Spleen (tissue), 7 donors: ENCODE results near the gene KDM8.
"Not testable (repeated sequence)": the region's sequence is repeated elsewhere in the genome, so short reads cannot be mapped to it uniquely, and the experiment has no call there.

Experiments
- POLR2A ChIP-seq, 3 donors: fragments of 450-650 bp; IDR thresholded peaks; one replicate each; pipeline ENCODE4 v1.5.1; 2017; ENCODE audit warnings: antibody characterized with exemption in 3 of 3, mild to moderate bottlenecking in 1 of 3
- POLR2AphosphoS5 ChIP-seq, 3 donors: sonication (generic); formaldehyde crosslinking; IDR thresholded peaks; one replicate each; pipeline ENCODE4 v1.5.1; 2017; ENCODE audit warnings: antibody characterized with exemption in 3 of 3
- TF ChIP-seq, protein P1 (sequence below), 11 experiments: fragments of 200-600 bp in 7 of 11; fragments of 450-650 bp in 4 of 11; sonication (generic) in 4 of 11; IDR thresholded peaks in 8 of 11; conservative IDR thresholded peaks in 3 of 11; 1 replicate in 7 of 11; 2 replicates in 4 of 11; pipeline versions ENCODE4 v1.4.0 to v1.8.0; 2016 to 2021; ENCODE audit warnings: antibody characterized with exemption in 11 of 11, inconsistent platforms in 4 of 11, mild to moderate bottlenecking in 1 of 11
- donor health status: DM: no; HTN: no; CAD: no; lungs with moderate emphysema.
- donor health status: DM: no; HTN: no; CAD: no.
- donor health status: DM: no; HTN: no; CAD: no.

DNA sequence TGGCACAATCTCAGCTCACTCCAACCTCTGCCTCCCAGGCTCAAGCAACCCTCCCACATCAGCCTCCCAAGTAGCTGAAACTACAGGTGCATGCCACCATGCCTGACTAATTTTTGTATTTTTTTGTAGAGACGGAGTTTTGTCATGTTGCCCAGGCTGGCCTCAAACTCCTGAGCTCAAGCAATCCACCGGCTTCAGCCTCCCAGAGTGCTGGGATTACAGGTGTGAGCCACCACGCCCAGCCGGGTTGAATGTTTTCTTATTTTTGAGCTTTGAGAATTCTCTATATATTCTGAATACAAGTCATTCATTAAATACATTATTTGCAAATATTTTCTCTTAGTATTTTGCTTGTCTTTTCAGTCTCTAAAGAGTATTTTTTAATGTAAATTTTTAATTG, 45.6 kb downstream of the KDM8 start:
- TF ChIP-seq, protein P1, sequence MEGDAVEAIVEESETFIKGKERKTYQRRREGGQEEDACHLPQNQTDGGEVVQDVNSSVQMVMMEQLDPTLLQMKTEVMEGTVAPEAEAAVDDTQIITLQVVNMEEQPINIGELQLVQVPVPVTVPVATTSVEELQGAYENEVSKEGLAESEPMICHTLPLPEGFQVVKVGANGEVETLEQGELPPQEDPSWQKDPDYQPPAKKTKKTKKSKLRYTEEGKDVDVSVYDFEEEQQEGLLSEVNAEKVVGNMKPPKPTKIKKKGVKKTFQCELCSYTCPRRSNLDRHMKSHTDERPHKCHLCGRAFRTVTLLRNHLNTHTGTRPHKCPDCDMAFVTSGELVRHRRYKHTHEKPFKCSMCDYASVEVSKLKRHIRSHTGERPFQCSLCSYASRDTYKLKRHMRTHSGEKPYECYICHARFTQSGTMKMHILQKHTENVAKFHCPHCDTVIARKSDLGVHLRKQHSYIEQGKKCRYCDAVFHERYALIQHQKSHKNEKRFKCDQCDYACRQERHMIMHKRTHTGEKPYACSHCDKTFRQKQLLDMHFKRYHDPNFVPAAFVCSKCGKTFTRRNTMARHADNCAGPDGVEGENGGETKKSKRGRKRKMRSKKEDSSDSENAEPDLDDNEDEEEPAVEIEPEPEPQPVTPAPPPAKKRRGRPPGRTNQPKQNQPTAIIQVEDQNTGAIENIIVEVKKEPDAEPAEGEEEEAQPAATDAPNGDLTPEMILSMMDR (IDR thresholded peaks at IDR 0.05 in 8 of 11, conservative IDR thresholded peaks at IDR 0.05 in 3 of 11) = not testable (repeated sequence)
- not testable (repeated sequence) for TF ChIP-seq POLR2AphosphoS5, POLR2A (IDR thresholded peaks at IDR 0.05)
